ENCODE data around the gene SPDEF. TPM values are rescaled to one million over a fixed set of nuclear protein-coding genes. Genes with fewer than 3 reads are reported as not detected.

SPDEF gene
- total RNA-seq, 1 donor from 2014 or later, result not detected

- TF ChIP-seq POLR2A (IDR thresholded peaks at IDR 0.05) (no peak), POLR2AphosphoS5 (IDR thresholded peaks at IDR 0.05; ENCODE audit: insufficient read depth in 1 of 2, low read depth in 1 of 2) (no peak)
- TF ChIP-seq, protein P1, sequence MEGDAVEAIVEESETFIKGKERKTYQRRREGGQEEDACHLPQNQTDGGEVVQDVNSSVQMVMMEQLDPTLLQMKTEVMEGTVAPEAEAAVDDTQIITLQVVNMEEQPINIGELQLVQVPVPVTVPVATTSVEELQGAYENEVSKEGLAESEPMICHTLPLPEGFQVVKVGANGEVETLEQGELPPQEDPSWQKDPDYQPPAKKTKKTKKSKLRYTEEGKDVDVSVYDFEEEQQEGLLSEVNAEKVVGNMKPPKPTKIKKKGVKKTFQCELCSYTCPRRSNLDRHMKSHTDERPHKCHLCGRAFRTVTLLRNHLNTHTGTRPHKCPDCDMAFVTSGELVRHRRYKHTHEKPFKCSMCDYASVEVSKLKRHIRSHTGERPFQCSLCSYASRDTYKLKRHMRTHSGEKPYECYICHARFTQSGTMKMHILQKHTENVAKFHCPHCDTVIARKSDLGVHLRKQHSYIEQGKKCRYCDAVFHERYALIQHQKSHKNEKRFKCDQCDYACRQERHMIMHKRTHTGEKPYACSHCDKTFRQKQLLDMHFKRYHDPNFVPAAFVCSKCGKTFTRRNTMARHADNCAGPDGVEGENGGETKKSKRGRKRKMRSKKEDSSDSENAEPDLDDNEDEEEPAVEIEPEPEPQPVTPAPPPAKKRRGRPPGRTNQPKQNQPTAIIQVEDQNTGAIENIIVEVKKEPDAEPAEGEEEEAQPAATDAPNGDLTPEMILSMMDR (IDR thresholded peaks at IDR 0.05), result no peak
- intact Hi-C loops (cut with DNase I), result loop anchor here (5.0 kb wide), 1 partner anchor 88 kb away; no protein-coding TSS in a partner anchor
- no peak overlapping the region for H3K27ac ChIP-seq
- no peak overlapping the region for H3K4me3 ChIP-seq
- peaks cover 12% of the 10 kb centered on the region for H3K4me1 ChIP-seq
- H3K9me3 ChIP-seq, result no peaks in the 10 kb centered on the region
- no peaks in the 10 kb centered on the region for H3K27me3 ChIP-seq
- no peak for DNase-seq (ENCODE audit: extremely low spot score in 2 of 2)
- no peaks in the 10 kb centered on the region for H3K36me3 ChIP-seq
These were observed 26.3 kb downstream of the SPDEF start for GRCh38 chr6:34529665-34530327.

DNA sequence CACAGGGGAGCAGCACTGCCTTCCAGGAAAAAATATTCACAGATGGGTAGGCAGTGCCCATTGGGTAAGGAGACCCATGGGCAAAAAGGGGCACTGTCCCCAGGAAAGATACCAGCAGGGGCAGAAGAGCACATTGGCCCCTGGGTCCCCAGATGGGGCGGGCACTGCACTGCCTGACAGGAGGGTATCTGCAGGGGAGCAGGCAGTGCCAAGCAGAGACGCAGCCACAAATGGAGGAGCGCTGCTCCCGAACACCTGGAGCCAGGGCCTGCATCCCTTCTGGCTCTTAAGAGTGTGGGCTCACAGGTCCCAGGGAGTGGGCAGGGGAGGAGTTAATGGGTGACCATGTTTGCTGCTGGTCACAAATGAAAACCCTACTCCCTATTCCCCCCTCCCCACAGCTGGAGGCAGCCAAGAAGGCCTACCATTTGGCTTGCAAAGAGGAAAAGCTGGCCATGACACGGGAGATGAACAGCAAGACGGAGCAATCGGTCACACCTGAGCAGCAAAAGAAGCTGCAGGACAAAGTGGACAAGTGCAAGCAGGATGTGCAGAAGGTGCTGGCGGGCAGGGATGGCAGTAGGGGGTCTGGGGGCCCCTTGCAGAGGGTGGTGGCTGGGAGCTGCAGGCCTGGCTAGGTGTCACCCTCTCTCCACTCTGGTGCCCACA lies 27.0 kb downstream of the SPDEF start:
- Histone ChIP-seq H3K27ac (no peak overlapping the region), H3K4me1 (peaks cover 12% of the 10 kb centered on the region), H3K4me3 (no peak overlapping the region), H3K36me3 (no peaks in the 10 kb centered on the region), H3K27me3 (no peaks in the 10 kb centered on the region), H3K9me3 (no peaks in the 10 kb centered on the region)
- intact Hi-C loops (cut with DNase I), result loop anchor here (5.0 kb wide), 1 partner anchor 88 kb away; no protein-coding TSS in a partner anchor
- TF ChIP-seq, protein P1 (IDR thresholded peaks at IDR 0.05), result no peak
- TF ChIP-seq POLR2AphosphoS5 (IDR thresholded peaks at IDR 0.05; ENCODE audit: insufficient read depth in 1 of 2, low read depth in 1 of 2) (no peak), POLR2A (IDR thresholded peaks at IDR 0.05) (no peak)
- no peak for DNase-seq (ENCODE audit: extremely low spot score in 2 of 2)

GRCh38 chr6:34527751-34528670 lies 28.1 kb downstream of the SPDEF start:
- Histone ChIP-seq H3K9me3 (no peaks in the 10 kb centered on the region), H3K27me3 (no peaks in the 10 kb centered on the region), H3K4me1 (peaks cover 12% of the 10 kb centered on the region), H3K27ac (no peak overlapping the region), H3K4me3 (peak overlapping the region in 1 of 2 donors; percentile 22), H3K36me3 (no peaks in the 10 kb centered on the region)
- DNase-seq (ENCODE audit: extremely low spot score in 2 of 2), result no peak
- TF ChIP-seq, protein P1 (IDR thresholded peaks at IDR 0.05), result no peak
- TF ChIP-seq POLR2A (IDR thresholded peaks at IDR 0.05) (no peak), POLR2AphosphoS5 (IDR thresholded peaks at IDR 0.05; ENCODE audit: insufficient read depth in 1 of 2, low read depth in 1 of 2) (no peak)
- intact Hi-C loops (cut with DNase I), result loop anchor here (5.0 kb wide), 1 partner anchor 89 kb away; no protein-coding TSS in a partner anchor

- peak overlapping the region; percentile 72 for H3K27ac ChIP-seq
- peak overlapping the region; percentile 22 to 39 for H3K4me3 ChIP-seq
- H3K9me3 ChIP-seq, result no peaks in the 10 kb centered on the region
- TF ChIP-seq, protein P1 (IDR thresholded peaks at IDR 0.05), result peak in 2 of 3 experiments; percentile 60 to 69
- TF ChIP-seq POLR2A (IDR thresholded peaks at IDR 0.05) (no peak), POLR2AphosphoS5 (IDR thresholded peaks at IDR 0.05; ENCODE audit: insufficient read depth in 1 of 2, low read depth in 1 of 2) (peak in 1 of 2 donors; percentile 10)
- peaks cover 12% of the 10 kb centered on the region for H3K4me1 ChIP-seq
- intact Hi-C loops (cut with DNase I), result loop anchor here (5.0 kb wide), 1 partner anchor 90 kb away; no protein-coding TSS in a partner anchor
- no peaks in the 10 kb centered on the region for H3K36me3 ChIP-seq
- no peak for DNase-seq (ENCODE audit: extremely low spot score in 2 of 2)
- no peaks in the 10 kb centered on the region for H3K27me3 ChIP-seq
These were observed 29.0 kb downstream of the SPDEF start for GRCh38 chr6:34526992-34527728.

All from vagina (tissue), 2 donors.